Spleen (tissue), 7 donors: ENCODE measurements around the gene MAP3K10.

ENCODE experiments used
- CTCF ChIP-seq, 11 experiments: fragments of 200-600 bp in 7 of 11; fragments of 450-650 bp in 4 of 11; sonication (generic) in 4 of 11; IDR thresholded peaks in 8 of 11; conservative IDR thresholded peaks in 3 of 11; 1 replicate in 7 of 11; 2 replicates in 4 of 11; pipeline versions ENCODE4 v1.4.0 to v1.8.0; 2016 to 2021; ENCODE audit warnings: antibody characterized with exemption in 11 of 11, inconsistent platforms in 4 of 11, mild to moderate bottlenecking in 1 of 11
- POLR2AphosphoS5 ChIP-seq, 3 donors: sonication (generic); formaldehyde crosslinking; IDR thresholded peaks; one replicate each; pipeline ENCODE4 v1.5.1; 2017; ENCODE audit warnings: antibody characterized with exemption in 3 of 3
- donor health status: DM: no; HTN: no; CAD: no; lungs with moderate emphysema.
- donor health status: DM: no; HTN: no; CAD: no.
- donor health status: DM: no; HTN: no; CAD: no.

- TF ChIP-seq CTCF (IDR thresholded peaks at IDR 0.05 in 8 of 11, conservative IDR thresholded peaks at IDR 0.05 in 3 of 11) (no peak), POLR2AphosphoS5 (IDR thresholded peaks at IDR 0.05) (peak; percentile 87 to 90 (median 90))
Observed at GRCh38 chr19:40241809-40242384, 50.7 kb downstream of the MAP3K10 start.
